Glutamatergic neuron (in vitro differentiated cells): ENCODE results near the gene POC1A. TPM values are rescaled to one million over a fixed set of nuclear protein-coding genes. Genes with fewer than 3 reads are reported as not detected.

ENCODE experiments used
- DNase-seq: peaks from one replicate; pipeline ENCODE4 v3.0.0; 2022
- H3K27ac Mint-ChIP-seq: one replicate; pipeline ENCODE4 v1.8.0; 2020; ENCODE audit warnings: mild to moderate bottlenecking, mixed read lengths, inconsistent platforms; ENCODE audit not compliant: unreplicated experiment
- H3K27me3 Mint-ChIP-seq: one replicate; pipeline ENCODE4 v1.8.0; 2020; ENCODE audit warnings: mild to moderate bottlenecking, moderate library complexity, mixed read lengths, inconsistent platforms; ENCODE audit not compliant: unreplicated experiment
- H3K36me3 Mint-ChIP-seq: one replicate; pipeline ENCODE4 v1.8.0; 2020; ENCODE audit warnings: mild to moderate bottlenecking, mixed read lengths, inconsistent platforms; ENCODE audit not compliant: unreplicated experiment
- H3K4me1 Mint-ChIP-seq: one replicate; pipeline ENCODE4 v1.8.0; 2020; ENCODE audit warnings: mild to moderate bottlenecking, low read depth, mixed read lengths, inconsistent platforms; ENCODE audit not compliant: unreplicated experiment
- H3K4me3 Mint-ChIP-seq: one replicate; pipeline ENCODE4 v1.8.0; 2020; ENCODE audit warnings: mild to moderate bottlenecking, mixed read lengths, inconsistent platforms; ENCODE audit not compliant: unreplicated experiment
- H3K9me3 Mint-ChIP-seq: one replicate; pipeline ENCODE4 v1.8.0; 2020; ENCODE audit warnings: mild to moderate bottlenecking, moderate library complexity, mixed read lengths, inconsistent platforms; ENCODE audit not compliant: unreplicated experiment
- total RNA-seq: library from RNA; stranded (reverse); fragmentation: NEBNext Ultra II Directional; extraction: Animal tissue kit (Norgen Biotek cat#: 25700); gene quantifications from one replicate; pipeline ENCODE4 v1.2.1, GENCODE V29; 2021; ENCODE audit not compliant: unreplicated experiment
- TF ChIP-seq, protein P1 (sequence below): fragments of 200-600 bp; sonication (generic); IDR thresholded peaks from one replicate; pipeline ENCODE4 v1.5.0; 2021; ENCODE audit not compliant: partially characterized antibody, unreplicated experiment

POC1A gene
- total RNA-seq, 1 donor from 2014 or later, result 3.2 TPM

DNA sequence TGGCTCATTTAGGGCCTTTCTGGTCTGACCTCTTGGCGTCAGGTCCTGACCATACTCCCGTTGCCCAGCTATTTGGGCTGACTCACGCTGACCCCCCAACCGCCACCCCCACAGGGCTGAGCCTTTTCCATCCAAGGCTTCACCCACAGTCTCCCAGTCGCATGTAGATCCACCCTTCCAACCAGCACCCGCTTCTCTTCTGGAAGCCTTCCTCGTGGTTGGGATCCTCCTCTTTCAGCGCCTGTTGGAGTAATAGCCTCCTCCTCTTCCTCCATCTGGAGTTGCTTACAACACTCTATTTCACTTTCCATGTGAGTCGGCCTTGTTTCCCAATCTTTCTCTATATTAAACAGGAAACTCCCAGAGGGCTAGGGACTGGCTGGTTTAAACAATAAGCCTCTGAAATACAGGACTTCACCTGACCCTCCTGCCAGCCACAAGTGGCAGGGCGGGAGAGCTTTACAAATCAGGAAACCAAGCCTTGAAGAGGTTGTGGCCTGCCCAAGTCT is 41.7 kb upstream of the POC1A start:
- no peak overlapping the region for H3K27ac Mint-ChIP-seq
- no peaks in the 10 kb centered on the region for H3K36me3 Mint-ChIP-seq
- DNase-seq, result no peak
- peaks cover 5% of the 10 kb centered on the region for H3K27me3 Mint-ChIP-seq
- peaks cover 13% of the 10 kb centered on the region for H3K4me1 Mint-ChIP-seq
- no peak overlapping the region for H3K4me3 Mint-ChIP-seq
- TF ChIP-seq, protein P1, sequence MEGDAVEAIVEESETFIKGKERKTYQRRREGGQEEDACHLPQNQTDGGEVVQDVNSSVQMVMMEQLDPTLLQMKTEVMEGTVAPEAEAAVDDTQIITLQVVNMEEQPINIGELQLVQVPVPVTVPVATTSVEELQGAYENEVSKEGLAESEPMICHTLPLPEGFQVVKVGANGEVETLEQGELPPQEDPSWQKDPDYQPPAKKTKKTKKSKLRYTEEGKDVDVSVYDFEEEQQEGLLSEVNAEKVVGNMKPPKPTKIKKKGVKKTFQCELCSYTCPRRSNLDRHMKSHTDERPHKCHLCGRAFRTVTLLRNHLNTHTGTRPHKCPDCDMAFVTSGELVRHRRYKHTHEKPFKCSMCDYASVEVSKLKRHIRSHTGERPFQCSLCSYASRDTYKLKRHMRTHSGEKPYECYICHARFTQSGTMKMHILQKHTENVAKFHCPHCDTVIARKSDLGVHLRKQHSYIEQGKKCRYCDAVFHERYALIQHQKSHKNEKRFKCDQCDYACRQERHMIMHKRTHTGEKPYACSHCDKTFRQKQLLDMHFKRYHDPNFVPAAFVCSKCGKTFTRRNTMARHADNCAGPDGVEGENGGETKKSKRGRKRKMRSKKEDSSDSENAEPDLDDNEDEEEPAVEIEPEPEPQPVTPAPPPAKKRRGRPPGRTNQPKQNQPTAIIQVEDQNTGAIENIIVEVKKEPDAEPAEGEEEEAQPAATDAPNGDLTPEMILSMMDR, result no peak
- peaks cover 7% of the 10 kb centered on the region for H3K9me3 Mint-ChIP-seq

DNA sequence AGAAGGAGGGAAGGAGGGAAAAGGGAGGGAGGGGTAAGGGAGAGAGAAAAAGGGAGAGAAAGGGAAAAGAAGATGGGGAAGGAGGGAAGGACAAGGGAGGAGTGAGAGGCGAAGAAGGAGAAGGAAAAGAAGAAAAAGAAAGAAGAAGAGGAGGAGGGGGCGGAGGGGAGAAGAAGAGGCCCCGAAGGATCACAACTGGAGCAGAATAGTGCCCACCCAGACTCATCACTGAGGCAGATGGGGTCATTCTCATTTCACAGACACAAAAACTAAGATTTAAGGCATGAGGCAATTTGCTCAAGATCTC is 41.0 kb upstream of the POC1A start:
- no peaks in the 10 kb centered on the region for H3K36me3 Mint-ChIP-seq
- peaks cover 13% of the 10 kb centered on the region for H3K4me1 Mint-ChIP-seq
- no peak for DNase-seq
- H3K4me3 Mint-ChIP-seq, result no peak overlapping the region
- TF ChIP-seq, protein P1, result no peak
- peaks cover 5% of the 10 kb centered on the region for H3K27me3 Mint-ChIP-seq
- no peak overlapping the region for H3K27ac Mint-ChIP-seq
- peaks cover 7% of the 10 kb centered on the region for H3K9me3 Mint-ChIP-seq

DNA sequence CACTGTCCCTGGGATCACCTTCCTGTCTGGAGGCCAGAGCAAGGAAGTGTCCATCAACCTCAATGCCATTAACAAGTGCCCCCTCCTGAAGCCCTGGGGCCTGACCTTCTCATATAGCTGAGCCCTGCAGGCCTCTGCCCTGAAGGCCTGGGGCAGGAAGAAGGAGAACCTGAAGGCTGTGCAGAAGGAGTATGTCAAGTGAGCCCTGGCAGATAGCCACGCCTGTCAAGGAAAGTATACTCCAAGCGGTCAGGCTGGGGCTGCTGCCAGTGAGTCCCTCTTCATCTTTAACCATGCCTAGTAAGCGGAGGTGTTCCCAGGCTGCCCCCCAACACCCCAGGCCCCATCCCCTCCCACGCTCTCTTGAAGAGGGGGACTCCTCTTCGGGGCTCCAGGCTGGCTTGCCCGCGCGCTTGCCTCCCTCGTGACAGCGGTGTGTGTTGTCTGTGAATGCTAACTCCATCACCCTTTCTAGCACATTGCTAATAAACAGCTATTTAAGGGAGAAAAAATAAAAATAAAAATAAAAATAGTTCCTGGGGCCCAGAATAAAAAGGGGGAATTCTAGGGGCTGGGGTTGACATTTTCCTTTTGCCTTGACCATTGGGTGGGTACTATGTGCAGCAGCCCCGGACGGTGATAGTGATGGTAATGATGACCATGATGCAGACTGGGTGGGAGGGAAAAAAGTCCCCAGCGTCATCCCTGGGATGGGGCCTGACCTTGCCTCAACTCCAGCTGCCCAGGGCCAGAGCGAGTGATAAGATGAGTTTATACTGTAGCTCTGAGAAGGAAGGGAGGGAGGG is 40.5 kb upstream of the POC1A start:
- TF ChIP-seq, protein P1, result no peak
- peaks cover 7% of the 10 kb centered on the region for H3K9me3 Mint-ChIP-seq

DNA sequence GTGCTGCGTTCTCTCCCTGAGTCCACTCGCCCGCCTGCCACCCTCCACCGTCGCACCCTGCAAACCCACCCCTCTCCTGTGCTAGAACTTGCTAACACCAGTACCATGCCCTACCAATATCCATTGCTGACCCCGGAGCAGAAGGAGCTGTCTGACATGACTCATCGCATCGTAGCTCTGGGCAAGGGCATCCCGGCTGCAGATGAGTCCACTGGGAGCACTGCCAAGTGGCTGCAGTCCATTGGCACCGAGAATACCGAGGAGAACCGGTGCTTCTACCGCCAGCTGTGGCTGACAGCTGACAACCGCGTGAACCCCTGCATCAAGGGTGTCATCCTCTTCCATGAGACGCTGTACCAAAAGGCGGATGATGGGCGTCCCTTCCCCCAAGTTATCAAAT is 38.8 kb upstream of the POC1A start:
- TF ChIP-seq, protein P1, result no peak
- DNase-seq, result no peak
- Mint-ChIP-seq H3K9me3 (peaks cover 9% of the 10 kb centered on the region), H3K36me3 (no peaks in the 10 kb centered on the region), H3K27ac (no peak overlapping the region), H3K4me1 (peaks cover 5% of the 10 kb centered on the region), H3K27me3 (peaks cover 2% of the 10 kb centered on the region), H3K4me3 (no peak overlapping the region)

More for the DNA sequence above, 40.5 kb upstream of the POC1A start:
- no peak for DNase-seq
- no peak overlapping the region for H3K27ac Mint-ChIP-seq
- peaks cover 5% of the 10 kb centered on the region for H3K27me3 Mint-ChIP-seq
- H3K4me1 Mint-ChIP-seq, result peaks cover 13% of the 10 kb centered on the region
- H3K4me3 Mint-ChIP-seq, result no peak overlapping the region
- no peaks in the 10 kb centered on the region for H3K36me3 Mint-ChIP-seq

DNA sequence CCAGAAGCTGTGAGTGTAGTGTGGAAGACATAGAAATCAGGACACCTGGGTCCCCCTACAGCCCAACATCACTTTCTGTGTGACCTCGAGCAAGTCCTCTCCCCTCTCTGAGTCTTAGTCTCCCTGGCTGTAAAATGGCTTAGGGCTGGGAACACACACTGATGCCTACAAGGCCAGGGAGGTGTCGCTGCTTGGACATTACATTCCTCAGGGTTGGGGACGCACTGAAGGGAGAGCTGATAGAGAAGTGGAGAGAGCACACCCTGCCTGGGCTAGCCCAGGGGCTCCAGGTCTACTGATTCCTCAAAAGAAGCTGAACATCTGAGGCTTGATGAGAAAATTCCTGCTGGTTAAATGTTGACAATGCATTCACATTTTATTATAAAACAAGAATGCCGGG is 37.4 kb upstream of the POC1A start:
- H3K27me3 Mint-ChIP-seq, result no peaks in the 10 kb centered on the region
- DNase-seq, result no peak
- peaks cover 6% of the 10 kb centered on the region for H3K9me3 Mint-ChIP-seq
- H3K36me3 Mint-ChIP-seq, result no peaks in the 10 kb centered on the region
- no peak overlapping the region for H3K4me3 Mint-ChIP-seq
- TF ChIP-seq, protein P1, result no peak
- no peaks in the 10 kb centered on the region for H3K4me1 Mint-ChIP-seq
- no peak overlapping the region for H3K27ac Mint-ChIP-seq
